ENCODE data around the gene ERBB2.
A peak's percentile ranks its signal among the peaks of the same experiment; 100 is the strongest.
"Not testable (repeated sequence)": the region's sequence is repeated elsewhere in the genome, so short reads cannot be mapped to it uniquely, and the experiment has no call there.

Gene ERBB2

GRCh38 chr17:39722965-39723848 is 23.3 kb downstream of the ERBB2 start:
- Histone ChIP-seq H3K79me1 (ENCODE audit: low read length) (no peaks in the 10 kb centered on the region), H3K56ac (ENCODE audit: low read length) (no peak overlapping the region), H3K4me2 (ENCODE audit: low read length) (no peak overlapping the region), H2AK5ac (ENCODE audit: low read length) (no peak overlapping the region), H3K4me3 (ENCODE audit: low read length) (no peak overlapping the region), H4K5ac (ENCODE audit: low read length) (no peak overlapping the region), H3K27me3 (ENCODE audit: insufficient read depth, low read length, poor library complexity) (no peaks in the 10 kb centered on the region), H3K18ac (ENCODE audit: low read length) (no peak overlapping the region), H3K27ac (ENCODE audit: low read depth, low read length) (no peak overlapping the region), H3K36me3 (ENCODE audit: control insufficient read depth, insufficient read depth, low read length) (peaks cover 4% of the 10 kb centered on the region), H2BK5ac (ENCODE audit: low read length) (no peak overlapping the region), H4K8ac (ENCODE audit: low read depth, low read length) (no peak overlapping the region), H2BK120ac (ENCODE audit: low read depth, low read length) (no peak overlapping the region), H3K4me1 (ENCODE audit: control insufficient read depth, low read depth, low read length) (no peaks in the 10 kb centered on the region), H3K23ac (ENCODE audit: low read length) (no peak overlapping the region), H2BK15ac (replicated peaks; ENCODE audit: low read depth) (no peak overlapping the region), H3K4ac (ENCODE audit: low read depth, low read length) (no peak overlapping the region), H3K9ac (ENCODE audit: low read length) (no peak overlapping the region), H3K79me2 (ENCODE audit: control insufficient read depth, insufficient read depth, low read length) (no peaks in the 10 kb centered on the region)
- no CpG with 5 or more reads among the region's 34 CpGs for WGBS (ENCODE audit: extremely low coverage, insufficient coverage, low lambda C conversion rate)
- peak; percentile 64 for DNase-seq

- WGBS (ENCODE audit: extremely low coverage, insufficient coverage, low lambda C conversion rate), result no CpG with 5 or more reads among the region's 13 CpGs
- no peak overlapping the region for H2BK15ac ChIP-seq (replicated peaks; ENCODE audit: low read depth)
- no peak for DNase-seq
- no peak overlapping the region for H4K5ac ChIP-seq (ENCODE audit: low read length)
- H3K23ac ChIP-seq (ENCODE audit: low read length), result no peak overlapping the region
- no peak overlapping the region for H3K4me3 ChIP-seq (ENCODE audit: low read length)
- H3K56ac ChIP-seq (ENCODE audit: low read length), result no peak overlapping the region
- no peak overlapping the region for H3K9ac ChIP-seq (ENCODE audit: low read length)
- H4K8ac ChIP-seq (ENCODE audit: low read depth, low read length), result no peak overlapping the region
- no peak overlapping the region for H2AK5ac ChIP-seq (ENCODE audit: low read length)
- H3K79me1 ChIP-seq (ENCODE audit: low read length), result no peaks in the 10 kb centered on the region
- no peak overlapping the region for H3K4ac ChIP-seq (ENCODE audit: low read depth, low read length)
- H3K27me3 ChIP-seq (ENCODE audit: insufficient read depth, low read length, poor library complexity), result no peaks in the 10 kb centered on the region
- H3K4me2 ChIP-seq (ENCODE audit: low read length), result no peak overlapping the region
- H3K18ac ChIP-seq (ENCODE audit: low read length), result no peak overlapping the region
- no peaks in the 10 kb centered on the region for H3K4me1 ChIP-seq (ENCODE audit: control insufficient read depth, low read depth, low read length)
- peaks cover 3% of the 10 kb centered on the region for H3K36me3 ChIP-seq (ENCODE audit: control insufficient read depth, insufficient read depth, low read length)
- no peak overlapping the region for H2BK120ac ChIP-seq (ENCODE audit: low read depth, low read length)
- no peaks in the 10 kb centered on the region for H3K79me2 ChIP-seq (ENCODE audit: control insufficient read depth, insufficient read depth, low read length)
- no peak overlapping the region for H2BK5ac ChIP-seq (ENCODE audit: low read length)
- H3K27ac ChIP-seq (ENCODE audit: low read depth, low read length), result no peak overlapping the region
These were observed 24.9 kb downstream of the ERBB2 start for GRCh38 chr17:39724731-39725130.

- H4K5ac ChIP-seq (ENCODE audit: low read length), result not testable (repeated sequence)
These were observed 26.1 kb downstream of the ERBB2 start for GRCh38 chr17:39725923-39726322.

GRCh38 chr17:39726617-39727016 is 26.8 kb downstream of the ERBB2 start:
- Histone ChIP-seq H3K4me1 (ENCODE audit: control insufficient read depth, low read depth, low read length) (no peaks in the 10 kb centered on the region), H3K36me3 (ENCODE audit: control insufficient read depth, insufficient read depth, low read length) (peaks cover 3% of the 10 kb centered on the region), H3K27me3 (ENCODE audit: insufficient read depth, low read length, poor library complexity) (no peaks in the 10 kb centered on the region), H2BK15ac (replicated peaks; ENCODE audit: low read depth) (no peak overlapping the region), H3K79me1 (ENCODE audit: low read length) (no peaks in the 10 kb centered on the region), H3K4me3 (ENCODE audit: low read length) (no peak overlapping the region), H3K56ac (ENCODE audit: low read length) (no peak overlapping the region), H3K79me2 (ENCODE audit: control insufficient read depth, insufficient read depth, low read length) (no peaks in the 10 kb centered on the region), H3K4me2 (ENCODE audit: low read length) (no peak overlapping the region), H2BK5ac (ENCODE audit: low read length) (no peak overlapping the region), H3K4ac (ENCODE audit: low read depth, low read length) (no peak overlapping the region), H3K23ac (ENCODE audit: low read length) (no peak overlapping the region), H3K27ac (ENCODE audit: low read depth, low read length) (no peak overlapping the region), H3K9ac (ENCODE audit: low read length) (no peak overlapping the region), H4K5ac (ENCODE audit: low read length) (no peak overlapping the region), H3K18ac (ENCODE audit: low read length) (no peak overlapping the region), H2BK120ac (ENCODE audit: low read depth, low read length) (no peak overlapping the region), H4K8ac (ENCODE audit: low read depth, low read length) (no peak overlapping the region), H2AK5ac (ENCODE audit: low read length) (no peak overlapping the region)
- no CpG with 5 or more reads among the region's 9 CpGs for WGBS (ENCODE audit: extremely low coverage, insufficient coverage, low lambda C conversion rate)
- no peak for DNase-seq

More at GRCh38 chr17:39725923-39726322, 26.1 kb downstream of the ERBB2 start:
- H3K4me1 ChIP-seq (ENCODE audit: control insufficient read depth, low read depth, low read length); H3K4me3 ChIP-seq (ENCODE audit: low read length); H2AK5ac ChIP-seq (ENCODE audit: low read length); H3K36me3 ChIP-seq (ENCODE audit: control insufficient read depth, insufficient read depth, low read length); H3K27ac ChIP-seq (ENCODE audit: low read depth, low read length); H3K27me3 ChIP-seq (ENCODE audit: insufficient read depth, low read length, poor library complexity); H3K9ac ChIP-seq (ENCODE audit: low read length); H3K56ac ChIP-seq (ENCODE audit: low read length); H3K79me2 ChIP-seq (ENCODE audit: control insufficient read depth, insufficient read depth, low read length); H2BK5ac ChIP-seq (ENCODE audit: low read length); H4K8ac ChIP-seq (ENCODE audit: low read depth, low read length); H2BK120ac ChIP-seq (ENCODE audit: low read depth, low read length); H3K4me2 ChIP-seq (ENCODE audit: low read length); H3K23ac ChIP-seq (ENCODE audit: low read length); H2BK15ac ChIP-seq (replicated peaks; ENCODE audit: low read depth); H3K4ac ChIP-seq (ENCODE audit: low read depth, low read length); H3K79me1 ChIP-seq (ENCODE audit: low read length); H3K18ac ChIP-seq (ENCODE audit: low read length); DNase-seq: not testable (repeated sequence)
- no CpG with 5 or more reads among the region's 1 CpG for whole genome bisulfite sequencing (ENCODE audit: extremely low coverage, insufficient coverage, low lambda C conversion rate)

- H3K27me3 ChIP-seq (ENCODE audit: insufficient read depth, low read length, poor library complexity), result no peaks in the 10 kb centered on the region
- no peaks in the 10 kb centered on the region for H3K79me1 ChIP-seq (ENCODE audit: low read length)
- no peak overlapping the region for H3K27ac ChIP-seq (ENCODE audit: low read depth, low read length)
- H3K18ac ChIP-seq (ENCODE audit: low read length), result no peak overlapping the region
- DNase-seq, result no peak
- no peaks in the 10 kb centered on the region for H3K4me1 ChIP-seq (ENCODE audit: control insufficient read depth, low read depth, low read length)
- no peaks in the 10 kb centered on the region for H3K79me2 ChIP-seq (ENCODE audit: control insufficient read depth, insufficient read depth, low read length)
- no peak overlapping the region for H3K23ac ChIP-seq (ENCODE audit: low read length)
- H3K9ac ChIP-seq (ENCODE audit: low read length), result no peak overlapping the region
- no peak overlapping the region for H3K4me3 ChIP-seq (ENCODE audit: low read length)
- H2BK5ac ChIP-seq (ENCODE audit: low read length), result no peak overlapping the region
- H3K56ac ChIP-seq (ENCODE audit: low read length), result no peak overlapping the region
- H3K36me3 ChIP-seq (ENCODE audit: control insufficient read depth, insufficient read depth, low read length), result peaks cover 3% of the 10 kb centered on the region
- no peak overlapping the region for H4K5ac ChIP-seq (ENCODE audit: low read length)
- H2AK5ac ChIP-seq (ENCODE audit: low read length), result no peak overlapping the region
- H4K8ac ChIP-seq (ENCODE audit: low read depth, low read length), result no peak overlapping the region
- H3K4me2 ChIP-seq (ENCODE audit: low read length), result no peak overlapping the region
- H2BK120ac ChIP-seq (ENCODE audit: low read depth, low read length), result no peak overlapping the region
- H3K4ac ChIP-seq (ENCODE audit: low read depth, low read length), result no peak overlapping the region
- no CpG with 5 or more reads among the region's 10 CpGs for WGBS (ENCODE audit: extremely low coverage, insufficient coverage, low lambda C conversion rate)
- H2BK15ac ChIP-seq (replicated peaks; ENCODE audit: low read depth), result no peak overlapping the region
These were observed 27.7 kb downstream of the ERBB2 start for GRCh38 chr17:39727556-39727955.
